HG03196 (cell line): ENCODE measurements around the gene LRRC4B.

Experiments used
- ATAC-seq: cut with Tn5 transposase; IDR thresholded peaks from one replicate; pipeline ENCODE4 v1.9.1; 2021; ENCODE audit not compliant: unreplicated experiment

Gene LRRC4B

GRCh38 chr19:50509366-50509765, 58.9 kb downstream of the LRRC4B start:
- ATAC-seq: no peak

- no peak for ATAC-seq
These were observed 59.4 kb downstream of the LRRC4B start for GRCh38 chr19:50508843-50509190.

- no peak for ATAC-seq
These were observed 60.9 kb downstream of the LRRC4B start for GRCh38 chr19:50507376-50507775.

GRCh38 chr19:50506700-50507099, 61.5 kb downstream of the LRRC4B start:
- no peak for ATAC-seq

- ATAC-seq: no peak
These were observed 62.2 kb downstream of the LRRC4B start for GRCh38 chr19:50505856-50506611.

GRCh38 chr19:50501568-50502475, 66.4 kb downstream of the LRRC4B start:
- no peak for ATAC-seq

- ATAC-seq: no peak
These were observed 67.1 kb downstream of the LRRC4B start for GRCh38 chr19:50501186-50501567.

- ATAC-seq: no peak
These were observed 67.5 kb downstream of the LRRC4B start for GRCh38 chr19:50500753-50501151.

- ATAC-seq: no peak
These were observed 68.0 kb downstream of the LRRC4B start for GRCh38 chr19:50500060-50500752.

- ATAC-seq: no peak
These were observed 69.8 kb downstream of the LRRC4B start for GRCh38 chr19:50498219-50499056.

GRCh38 chr19:50497022-50497405, 71.2 kb downstream of the LRRC4B start:
- no peak for ATAC-seq

GRCh38 chr19:50496189-50497021, 71.8 kb downstream of the LRRC4B start:
- ATAC-seq: no peak

GRCh38 chr19:50495020-50495531, 73.2 kb downstream of the LRRC4B start:
- no peak for ATAC-seq

- no peak for ATAC-seq
These were observed 73.8 kb downstream of the LRRC4B start for GRCh38 chr19:50494186-50495019.

GRCh38 chr19:50493171-50493570, 75.1 kb downstream of the LRRC4B start:
- ATAC-seq: no peak

- no peak for ATAC-seq
These were observed 75.8 kb downstream of the LRRC4B start for GRCh38 chr19:50492303-50493052.

GRCh38 chr19:50490991-50491472, 77.2 kb downstream of the LRRC4B start:
- no peak for ATAC-seq

- ATAC-seq: no peak
These were observed 77.8 kb downstream of the LRRC4B start for GRCh38 chr19:50490411-50490811.
